ENCODE data around the gene CD40.

CD40 gene

GRCh38 chr20:46172961-46173536 is 54.9 kb downstream of the CD40 start:
- no peak for DNase-seq (ENCODE audit: low read depth, low spot score)

- DNase-seq (ENCODE audit: low read depth, low spot score) = no peak
These were observed 55.7 kb downstream of the CD40 start for GRCh38 chr20:46173652-46174468.

- peak; percentile 80 for DNase-seq (ENCODE audit: low read depth, low spot score)
These were observed 56.5 kb downstream of the CD40 start for GRCh38 chr20:46174469-46175126.

GRCh38 chr20:46175127-46175494 is 57.0 kb downstream of the CD40 start:
- DNase-seq (ENCODE audit: low read depth, low spot score) = no peak

- DNase-seq (ENCODE audit: low read depth, low spot score) = no peak
These were observed 58.7 kb downstream of the CD40 start for GRCh38 chr20:46176739-46177378.

GRCh38 chr20:46177768-46178167 is 59.7 kb downstream of the CD40 start:
- no peak for DNase-seq (ENCODE audit: low read depth, low spot score)

GRCh38 chr20:46178891-46179290 is 60.8 kb downstream of the CD40 start:
- DNase-seq (ENCODE audit: low read depth, low spot score) = no peak

Measured in astrocyte of the hippocampus (primary cell).